Measurements from ENCODE around the gene CEBPZOS. TPM values are rescaled to one million over a fixed set of nuclear protein-coding genes. Genes with fewer than 3 reads are reported as not detected.
"Not testable (repeated sequence)": the region's sequence is repeated elsewhere in the genome, so short reads cannot be mapped to it uniquely, and the experiment has no call there.

CEBPZOS gene
- total RNA-seq, 1 experiment from 2014 or later = 45.9 TPM

GRCh38 chr2:37180006-37180639, 16.2 kb upstream of the CEBPZOS start:
- no peak for DNase-seq

GRCh38 chr2:37180640-37181039, 15.7 kb upstream of the CEBPZOS start:
- H3K4me3 ChIP-seq (ENCODE audit: insufficient read depth, low read depth, low read length) = no peak overlapping the region
- DNase-seq = no peak
- H3K36me3 ChIP-seq (replicated peaks; ENCODE audit: control insufficient read depth, insufficient read depth, low read length) = no peaks in the 10 kb centered on the region

More at GRCh38 chr2:37180006-37180639, 16.2 kb upstream of the CEBPZOS start:
- Histone ChIP-seq H3K27me3 (ENCODE audit: control insufficient read depth, insufficient read depth, low read length) (no peaks in the 10 kb centered on the region), H3K4me3 (ENCODE audit: insufficient read depth, low read depth, low read length) (no peak overlapping the region), H3K36me3 (replicated peaks; ENCODE audit: control insufficient read depth, insufficient read depth, low read length) (no peaks in the 10 kb centered on the region)

GRCh38 chr2:37181726-37182684, 14.3 kb upstream of the CEBPZOS start:
- H3K27me3 ChIP-seq (ENCODE audit: control insufficient read depth, insufficient read depth, low read length) = no peaks in the 10 kb centered on the region
- H3K4me3 ChIP-seq (ENCODE audit: insufficient read depth, low read depth, low read length) = no peak overlapping the region
- DNase-seq = no peak
- no peaks in the 10 kb centered on the region for H3K36me3 ChIP-seq (replicated peaks; ENCODE audit: control insufficient read depth, insufficient read depth, low read length)

More at GRCh38 chr2:37180640-37181039, 15.7 kb upstream of the CEBPZOS start:
- no peaks in the 10 kb centered on the region for H3K27me3 ChIP-seq (ENCODE audit: control insufficient read depth, insufficient read depth, low read length)

GRCh38 chr2:37188570-37188969, 7.7 kb upstream of the CEBPZOS start, which contains the start of gene SULT6B1:
Gene SULT6B1 (minus strand): TSS chr2:37188670. CDS start chr2:37188640, 30 bp downstream.
- no peak within 1 kb of the TSS for H3K4me3 ChIP-seq (ENCODE audit: insufficient read depth, low read depth, low read length)
- H3K36me3 ChIP-seq (replicated peaks; ENCODE audit: control insufficient read depth, insufficient read depth, low read length) = no peaks in the 10 kb centered on the region
- no peaks in the 10 kb centered on the region for H3K27me3 ChIP-seq (ENCODE audit: control insufficient read depth, insufficient read depth, low read length)
- no peak for DNase-seq

- H3K36me3 ChIP-seq (replicated peaks; ENCODE audit: control insufficient read depth, insufficient read depth, low read length) = no peaks in the 10 kb centered on the region
- DNase-seq = peak; percentile 60
- no peaks in the 10 kb centered on the region for H3K27me3 ChIP-seq (ENCODE audit: control insufficient read depth, insufficient read depth, low read length)
- no peak overlapping the region for H3K4me3 ChIP-seq (ENCODE audit: insufficient read depth, low read depth, low read length)
These were observed 6.7 kb upstream of the CEBPZOS start for GRCh38 chr2:37189452-37190153.

GRCh38 chr2:37190290-37190689, 6.0 kb upstream of the CEBPZOS start:
- Histone ChIP-seq H3K4me3 (ENCODE audit: insufficient read depth, low read depth, low read length) (no peak overlapping the region), H3K27me3 (ENCODE audit: control insufficient read depth, insufficient read depth, low read length) (no peaks in the 10 kb centered on the region)
- no peak for DNase-seq

GRCh38 chr2:37191253-37191652, 5.0 kb upstream of the CEBPZOS start:
- Histone ChIP-seq H3K27me3 (ENCODE audit: control insufficient read depth, insufficient read depth, low read length) (no peaks in the 10 kb centered on the region), H3K4me3 (ENCODE audit: insufficient read depth, low read depth, low read length) (no peak overlapping the region), H3K36me3 (replicated peaks; ENCODE audit: control insufficient read depth, insufficient read depth, low read length) (no peaks in the 10 kb centered on the region)
- DNase-seq = no peak

More at GRCh38 chr2:37190290-37190689, 6.0 kb upstream of the CEBPZOS start:
- no peaks in the 10 kb centered on the region for H3K36me3 ChIP-seq (replicated peaks; ENCODE audit: control insufficient read depth, insufficient read depth, low read length)

- no peaks in the 10 kb centered on the region for H3K27me3 ChIP-seq (ENCODE audit: control insufficient read depth, insufficient read depth, low read length)
- peak; percentile 51 for DNase-seq
- no peaks in the 10 kb centered on the region for H3K36me3 ChIP-seq (replicated peaks; ENCODE audit: control insufficient read depth, insufficient read depth, low read length)
- H3K4me3 ChIP-seq (ENCODE audit: insufficient read depth, low read depth, low read length) = no peak overlapping the region
These were observed 4.5 kb upstream of the CEBPZOS start for GRCh38 chr2:37191747-37192146.

- no peaks in the 10 kb centered on the region for H3K27me3 ChIP-seq (ENCODE audit: control insufficient read depth, insufficient read depth, low read length)
- H3K4me3 ChIP-seq (ENCODE audit: insufficient read depth, low read depth, low read length) = no peak overlapping the region
- DNase-seq = no peak
These were observed 3.7 kb upstream of the CEBPZOS start for GRCh38 chr2:37192551-37192950.

GRCh38 chr2:37195862-37196319, 405 bp upstream of the CEBPZOS start:
- H3K36me3 ChIP-seq (replicated peaks; ENCODE audit: control insufficient read depth, insufficient read depth, low read length); H3K27me3 ChIP-seq (ENCODE audit: control insufficient read depth, insufficient read depth, low read length); DNase-seq: not testable (repeated sequence)
- H3K4me3 ChIP-seq (ENCODE audit: insufficient read depth, low read depth, low read length) = peak overlapping the region; percentile 99

More at GRCh38 chr2:37192551-37192950, 3.7 kb upstream of the CEBPZOS start:
- H3K36me3 ChIP-seq (replicated peaks; ENCODE audit: control insufficient read depth, insufficient read depth, low read length) = no peaks in the 10 kb centered on the region

GRCh38 chr2:37198681-37199065, 2.4 kb downstream of the CEBPZOS start:
- no peak overlapping the region for H3K4me3 ChIP-seq (ENCODE audit: insufficient read depth, low read depth, low read length)
- no peaks in the 10 kb centered on the region for H3K27me3 ChIP-seq (ENCODE audit: control insufficient read depth, insufficient read depth, low read length)
- peaks cover 18% of the 10 kb centered on the region for H3K36me3 ChIP-seq (replicated peaks; ENCODE audit: control insufficient read depth, insufficient read depth, low read length)
- no peak for DNase-seq

- no peaks in the 10 kb centered on the region for H3K27me3 ChIP-seq (ENCODE audit: control insufficient read depth, insufficient read depth, low read length)
- DNase-seq = no peak
- peaks cover 21% of the 10 kb centered on the region for H3K36me3 ChIP-seq (replicated peaks; ENCODE audit: control insufficient read depth, insufficient read depth, low read length)
- no peak overlapping the region for H3K4me3 ChIP-seq (ENCODE audit: insufficient read depth, low read depth, low read length)
These were observed 4.9 kb downstream of the CEBPZOS start for GRCh38 chr2:37201208-37201607.

GRCh38 chr2:37201766-37202165, 5.5 kb downstream of the CEBPZOS start:
- H3K4me3 ChIP-seq (ENCODE audit: insufficient read depth, low read depth, low read length) = no peak overlapping the region
- DNase-seq = no peak
- H3K27me3 ChIP-seq (ENCODE audit: control insufficient read depth, insufficient read depth, low read length) = no peaks in the 10 kb centered on the region
- peaks cover 21% of the 10 kb centered on the region for H3K36me3 ChIP-seq (replicated peaks; ENCODE audit: control insufficient read depth, insufficient read depth, low read length)

GRCh38 chr2:37203708-37204107, 7.4 kb downstream of the CEBPZOS start:
- Histone ChIP-seq H3K27me3 (ENCODE audit: control insufficient read depth, insufficient read depth, low read length) (no peaks in the 10 kb centered on the region), H3K4me3 (ENCODE audit: insufficient read depth, low read depth, low read length) (no peak overlapping the region), H3K36me3 (replicated peaks; ENCODE audit: control insufficient read depth, insufficient read depth, low read length) (peaks cover 22% of the 10 kb centered on the region)
- DNase-seq = no peak
